Stomach (tissue), 9 donors: ENCODE results near the gene SPNS2. TPM values are rescaled to one million over a fixed set of nuclear protein-coding genes. Genes with fewer than 3 reads are reported as not detected.

ENCODE experiments used
- DNase-seq, 2 donors: peaks; one replicate each; pipeline versions ENCODE4 v3.0.0 to v3.0.0-alpha.2; 2013 to 2019
- H3K27ac ChIP-seq, 5 donors: fragments of 200-600 bp in 4 of 5; sonication (generic) in 4 of 5; one replicate each; pipeline ENCODE4 v1.5.1; 2013 to 2019; ENCODE audit warnings: mild to moderate bottlenecking in 1 of 5, moderate library complexity in 1 of 5
- H3K27me3 ChIP-seq, 3 donors: fragments of 200-600 bp; sonication (generic); one replicate each; pipeline ENCODE4 v1.5.1; 2017 to 2019; ENCODE audit warnings: mixed run types in 1 of 3
- H3K36me3 ChIP-seq, 4 donors: fragments of 200-600 bp; sonication (generic); 1 replicate in 3 of 4; 2 replicates in 1 of 4; pipeline ENCODE4 v1.5.1; 2016 to 2019
- H3K4me1 ChIP-seq, 4 donors: fragments of 200-600 bp; sonication (generic); one replicate each; pipeline ENCODE4 v1.5.1; 2016 to 2019
- H3K4me3 ChIP-seq, 4 donors: fragments of 200-600 bp; sonication (generic) in 3 of 4; one replicate each; pipeline ENCODE4 v1.5.1; 2016 to 2019; ENCODE audit warnings: mild to moderate bottlenecking in 1 of 4
- H3K9me3 ChIP-seq, 4 donors: fragments of 200-600 bp; sonication (generic); one replicate each; pipeline ENCODE4 v1.5.1; 2016 to 2019
- CTCF ChIP-seq, 7 experiments: fragments of 450-650 bp in 4 of 7; fragments of 200-600 bp in 3 of 7; sonication (generic) in 3 of 7; IDR thresholded peaks; one replicate each; pipeline ENCODE4 v1.5.1; 2016 to 2019; ENCODE audit warnings: antibody characterized with exemption in 7 of 7, control low read depth in 2 of 7, mild to moderate bottlenecking in 1 of 7
- EP300 ChIP-seq: sonication (generic); formaldehyde crosslinking; IDR thresholded peaks from one replicate; pipeline ENCODE4 v1.6.1; 2017; ENCODE audit warnings: antibody characterized with exemption
- POLR2A ChIP-seq, 4 donors: fragments of 450-650 bp; IDR thresholded peaks; one replicate each; pipeline ENCODE4 v1.6.1; 2016; ENCODE audit warnings: antibody characterized with exemption in 4 of 4, control low read depth in 2 of 4, mild to moderate bottlenecking in 1 of 4, moderate library complexity in 1 of 4
- POLR2AphosphoS5 ChIP-seq, 3 donors: sonication (generic); formaldehyde crosslinking; IDR thresholded peaks; one replicate each; pipeline ENCODE4 v1.6.1; 2016; ENCODE audit warnings: antibody characterized with exemption in 3 of 3
- WGBS, 5 donors: extraction: QIAGEN DNeasy Blood & Tissue Kit in 3 of 5; methylation state at CpG; one replicate each; pipeline versions ENCODE4 v1.1.5 to v1.1.7; 2013 to 2018; 5-methylcytosine and 5-hydroxymethylcytosine counted together
- intact Hi-C: fragments of 100-400 bp; cut with DNase I; formaldehyde crosslinking; loops from one replicate; pipeline ENCODE4 v1.15.1; 2023; ENCODE audit warnings: low total_unique reads
- polyA plus RNA-seq, 3 donors: library from polyadenylated mRNA; stranded (reverse); fragments of 200-250 nt; gene quantifications; one replicate each; pipeline ENCODE4 v1.2.3, GENCODE V29; 2013
- total RNA-seq, 5 donors: library from RNA; depleted of rRNA; stranded (reverse); fragments of >200 nt; gene quantifications; one replicate each; pipeline versions ENCODE4 v1.1.0 to v1.2.3, GENCODE V29; 2014 to 2016
- donor health status: healthy with polysubstance abuse.
- donor health status: Bipolar disorder and iron deficiency.
- donor health status: healthy.

Gene SPNS2
- total and polyA plus RNA-seq, 8 donors = 4.1 to 67.7 (median 24.3) TPM

DNA sequence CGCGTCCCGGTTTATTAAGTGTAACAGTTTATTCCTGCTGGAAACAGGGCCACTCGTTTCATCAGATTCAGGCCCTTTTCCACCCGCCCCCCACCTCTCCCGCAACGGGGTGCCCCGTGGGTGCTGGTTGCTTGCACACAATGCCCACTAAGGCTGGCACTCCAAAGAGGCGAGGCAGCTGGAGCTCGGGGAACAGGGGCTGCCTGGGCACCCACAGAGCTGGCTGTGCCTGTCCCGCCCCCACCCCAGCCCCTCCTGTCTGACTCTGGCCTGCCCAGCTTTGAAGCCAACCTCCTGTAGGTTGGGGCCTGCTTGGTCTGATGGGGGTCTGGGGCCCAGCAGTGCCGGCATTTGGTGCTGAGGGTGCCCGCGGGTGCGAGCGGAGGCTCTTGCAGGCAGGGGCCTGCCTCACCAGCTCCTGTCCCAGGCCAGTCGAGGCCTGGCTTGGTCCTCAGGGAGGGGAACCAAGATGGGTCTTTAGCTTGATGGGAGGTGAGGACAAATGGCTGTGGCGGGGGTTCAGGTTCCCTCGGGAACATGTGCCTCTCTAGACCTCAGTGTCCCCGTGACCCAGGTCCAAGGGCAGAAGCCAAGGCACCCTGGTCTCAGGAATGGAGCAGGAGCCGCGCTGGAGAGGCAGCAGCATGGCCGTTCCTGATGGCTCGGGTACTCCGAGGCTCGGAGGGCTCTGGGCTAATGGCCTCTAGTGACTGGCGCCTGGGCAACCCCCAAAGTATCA, 36.4 kb downstream of the SPNS2 start:
- H3K36me3 ChIP-seq = peaks cover 17 to 55% (median 37%) of the 10 kb centered on the region in 4 donors
- no peaks in the 10 kb centered on the region for H3K9me3 ChIP-seq
- peaks cover 0 to 9% (median 0%) of the 10 kb centered on the region in 3 donors for H3K27me3 ChIP-seq
- TF ChIP-seq EP300 (no peak), POLR2AphosphoS5 (IDR thresholded peaks at IDR 0.05) (peak in 1 of 3 donors; percentile 2)
- no peak for DNase-seq
- 56 to 78% (median 70%) methylated on average over 13 to 27 of the region's 27 CpGs for WGBS, 5 donors
- H3K4me3 ChIP-seq = no peak overlapping the region
- peaks cover 36 to 77% (median 62%) of the 10 kb centered on the region in 4 donors for H3K4me1 ChIP-seq
- intact Hi-C loops = no loop called here
- peak overlapping the region in 4 of 5 donors; percentile 65 to 77 (median 72) for H3K27ac ChIP-seq

- Histone ChIP-seq H3K9me3 (no peaks in the 10 kb centered on the region), H3K27ac (peak overlapping the region; percentile 10 to 77 (median 70)), H3K36me3 (peaks cover 19 to 61% (median 43%) of the 10 kb centered on the region in 4 donors), H3K4me3 (no peak overlapping the region), H3K4me1 (peaks cover 36 to 83% (median 66%) of the 10 kb centered on the region in 4 donors), H3K27me3 (peaks cover 0 to 9% (median 0%) of the 10 kb centered on the region in 3 donors)
- no peak for DNase-seq
- WGBS, 5 donors = 63 to 89% (median 77%) methylated on average over 11 to 19 of the region's 19 CpGs
- no peak for TF ChIP-seq POLR2AphosphoS5 (IDR thresholded peaks at IDR 0.05)
- TF ChIP-seq POLR2A (IDR thresholded peaks at IDR 0.05) = no peak
- no peak for TF ChIP-seq CTCF (IDR thresholded peaks at IDR 0.05)
- TF ChIP-seq EP300 = no peak
- intact Hi-C loops = no loop called here
These were observed 37.1 kb downstream of the SPNS2 start for GRCh38 chr17:4535667-4536258.

GRCh38 chr17:4536259-4536741, 37.6 kb downstream of the SPNS2 start:
- H3K27me3 ChIP-seq = peaks cover 0 to 9% (median 0%) of the 10 kb centered on the region in 3 donors
- peaks cover 41 to 86% (median 70%) of the 10 kb centered on the region in 4 donors for H3K4me1 ChIP-seq
- 55 to 72% (median 65%) methylated on average over 3 to 19 of the region's 19 CpGs for WGBS, 5 donors
- intact Hi-C loops = no loop called here
- no peaks in the 10 kb centered on the region for H3K9me3 ChIP-seq
- no peak for TF ChIP-seq EP300
- no peak for TF ChIP-seq POLR2AphosphoS5 (IDR thresholded peaks at IDR 0.05)
- TF ChIP-seq POLR2A (IDR thresholded peaks at IDR 0.05) = no peak
- no peak for TF ChIP-seq CTCF (IDR thresholded peaks at IDR 0.05)
- DNase-seq = no peak
- H3K27ac ChIP-seq = peak overlapping the region in 4 of 5 donors; percentile 58 to 77 (median 68)
- peaks cover 19 to 63% (median 46%) of the 10 kb centered on the region in 4 donors for H3K36me3 ChIP-seq
- H3K4me3 ChIP-seq = peak overlapping the region in 1 of 4 donors; percentile 13

DNA sequence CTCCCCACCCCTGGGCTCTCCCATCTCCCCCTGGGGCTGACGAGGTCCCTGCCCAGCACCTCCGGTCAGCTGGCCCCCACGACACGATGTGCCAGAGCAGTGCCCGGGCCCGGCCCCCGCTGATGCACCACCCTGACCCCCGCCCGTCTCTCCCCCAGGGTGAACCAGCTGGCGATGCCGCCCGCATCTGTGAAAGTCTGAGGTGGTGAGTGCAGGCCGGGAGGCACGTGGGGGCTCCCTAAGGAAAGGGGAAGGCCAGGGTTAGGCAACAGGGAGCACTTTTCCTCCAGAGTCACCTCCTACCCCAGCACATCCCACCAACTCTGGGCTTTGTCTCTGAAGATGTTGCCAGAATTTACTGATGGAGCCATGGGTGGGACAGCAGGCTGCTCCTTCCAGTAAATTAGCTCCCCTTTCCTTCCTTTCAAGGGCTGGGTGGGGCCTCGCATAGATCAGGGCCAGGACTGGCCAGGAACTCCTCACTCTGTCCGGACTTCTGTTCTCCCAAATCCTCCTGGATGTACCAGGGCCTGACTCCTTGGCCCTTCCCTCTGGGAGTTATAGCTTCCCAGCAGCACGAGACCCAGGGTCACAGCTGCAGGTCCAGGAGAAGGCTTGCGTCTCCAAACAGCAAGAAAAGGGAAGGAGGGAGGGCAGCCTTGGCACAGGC, 38.2 kb downstream of the SPNS2 start:
- 42 to 68% (median 63%) methylated on average over 15 to 18 of the region's 18 CpGs for WGBS, 5 donors
- Histone ChIP-seq H3K4me1 (peaks cover 47 to 86% (median 75%) of the 10 kb centered on the region in 4 donors), H3K4me3 (no peak overlapping the region), H3K27me3 (peaks cover 0 to 9% (median 0%) of the 10 kb centered on the region in 3 donors), H3K27ac (peak overlapping the region; percentile 3 to 77 (median 65)), H3K36me3 (peaks cover 22 to 67% (median 51%) of the 10 kb centered on the region in 4 donors), H3K9me3 (no peaks in the 10 kb centered on the region)
- intact Hi-C loops = no loop called here
- no peak for DNase-seq
- TF ChIP-seq POLR2A (IDR thresholded peaks at IDR 0.05) (no peak), POLR2AphosphoS5 (IDR thresholded peaks at IDR 0.05) (no peak), EP300 (no peak), CTCF (IDR thresholded peaks at IDR 0.05) (no peak)
